HG02623 (cell line): ENCODE data around the gene GSC2.
"Not testable (repeated sequence)": the region's sequence is repeated elsewhere in the genome, so short reads cannot be mapped to it uniquely, and the experiment has no call there.

Source experiments
- ATAC-seq: cut with Tn5 transposase; IDR thresholded peaks from one replicate; pipeline ENCODE4 v1.9.1; 2021; ENCODE audit warnings: moderate library complexity; ENCODE audit not compliant: unreplicated experiment

GSC2 gene

GRCh38 chr22:19178065-19178656, 28.1 kb upstream of the GSC2 start:
- ATAC-seq = peak; percentile 31

GRCh38 chr22:19177164-19178064, 27.3 kb upstream of the GSC2 start:
- no peak for ATAC-seq

GRCh38 chr22:19176732-19177131, 26.6 kb upstream of the GSC2 start:
- no peak for ATAC-seq

GRCh38 chr22:19176175-19176643, 26.1 kb upstream of the GSC2 start:
- no peak for ATAC-seq

DNA sequence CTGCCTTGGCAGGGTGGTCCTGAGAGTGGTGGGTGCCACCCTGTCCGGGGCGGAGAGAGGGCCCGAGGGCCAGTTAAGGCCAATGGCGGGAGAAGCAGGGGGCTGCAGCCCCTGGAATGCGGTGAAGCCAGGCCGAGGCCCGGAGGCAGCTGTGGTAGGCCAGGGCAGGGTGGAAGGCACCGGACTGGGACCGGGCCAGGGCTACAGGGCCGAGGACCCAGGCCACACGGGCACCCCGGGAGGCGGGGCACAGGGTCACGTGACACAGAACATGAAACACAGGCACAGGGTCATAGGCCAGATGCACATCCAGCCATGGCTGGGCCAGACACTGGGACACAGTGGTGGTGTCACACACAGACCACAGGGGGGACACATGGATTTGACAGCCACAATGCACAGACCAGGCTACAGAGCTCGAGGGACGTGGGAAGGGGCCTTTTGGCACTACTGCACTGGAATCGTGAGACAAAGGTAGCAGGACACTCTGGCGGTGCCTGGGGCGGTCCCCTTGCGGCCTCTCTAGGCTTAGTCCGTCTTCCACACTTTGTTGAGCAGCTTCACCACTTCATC, 25.6 kb upstream of the GSC2 start:
- ATAC-seq = no peak

DNA sequence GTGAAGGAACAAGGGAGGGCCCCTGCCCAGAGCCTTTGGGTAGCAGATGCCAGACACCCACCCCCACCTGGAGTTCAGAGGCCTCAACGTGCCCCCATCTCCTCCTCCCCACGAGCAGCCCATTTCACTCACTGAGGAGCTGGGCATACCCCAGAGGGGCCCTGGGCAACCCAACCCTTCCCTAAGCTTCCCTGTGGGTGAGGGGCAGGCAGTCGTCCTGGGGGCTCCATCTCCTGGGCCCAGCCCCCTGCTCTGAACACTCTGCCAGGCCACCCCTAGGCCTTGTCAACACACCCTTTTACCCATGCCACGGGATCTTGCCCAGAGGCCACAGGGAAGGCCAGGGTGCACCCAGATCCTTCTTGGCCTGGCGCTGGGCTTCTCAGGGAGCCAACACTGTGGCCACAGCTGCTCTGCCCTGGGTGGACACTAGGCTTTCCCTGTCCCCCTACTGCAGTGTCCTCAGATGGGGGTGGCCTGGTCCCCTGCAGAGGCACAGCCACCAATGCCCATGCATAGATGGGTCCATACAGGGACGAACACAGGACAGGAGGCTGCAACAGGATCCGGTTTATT, 25.0 kb upstream of the GSC2 start:
- no peak for ATAC-seq

DNA sequence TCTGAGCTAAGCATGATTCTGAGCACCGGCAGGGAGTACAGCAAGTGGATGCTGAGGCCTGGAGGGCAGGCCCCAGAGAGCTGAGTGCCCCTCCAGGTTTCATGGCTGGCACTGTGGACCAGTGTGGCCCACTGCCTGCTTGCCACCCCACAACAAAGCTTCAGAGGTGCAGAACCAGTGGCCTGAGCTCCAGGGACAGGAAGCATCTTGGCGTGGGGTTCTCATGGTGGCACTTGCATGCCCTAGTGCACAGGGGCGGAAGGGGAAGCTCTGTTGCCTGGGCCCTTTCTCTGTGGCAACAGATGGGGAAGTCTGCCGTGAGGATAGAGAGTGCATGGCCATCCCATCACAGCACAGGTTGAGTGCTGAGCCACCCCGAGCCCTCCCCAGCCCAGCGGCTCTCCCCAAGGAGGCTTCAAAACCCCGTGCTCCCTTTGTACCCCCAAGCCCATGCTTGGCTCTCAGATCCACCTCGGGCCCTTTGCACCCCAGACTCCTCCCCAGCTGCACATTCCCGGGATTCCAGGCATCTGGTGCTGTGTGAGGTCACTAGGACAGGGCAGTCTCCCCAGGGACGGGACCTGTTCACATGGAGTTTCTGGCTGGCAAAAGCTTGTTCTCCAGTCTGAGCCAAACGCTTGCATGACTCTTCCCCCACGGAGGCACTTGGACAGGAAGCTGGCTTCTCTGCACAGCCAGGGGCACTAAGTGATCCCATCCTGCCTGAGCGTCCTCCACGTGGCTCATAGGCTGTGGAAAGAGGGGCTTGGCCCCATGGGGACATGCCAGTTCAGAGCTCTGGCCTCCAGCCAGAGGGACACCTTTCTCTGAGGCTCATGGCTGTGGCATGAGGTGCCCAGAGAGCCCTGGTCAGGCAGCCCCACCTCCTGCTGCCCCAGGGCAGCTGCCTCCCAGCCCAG, 24.3 kb upstream of the GSC2 start:
- no peak for ATAC-seq

- no peak for ATAC-seq
These were observed 23.2 kb upstream of the GSC2 start for GRCh38 chr22:19173047-19174035.

DNA sequence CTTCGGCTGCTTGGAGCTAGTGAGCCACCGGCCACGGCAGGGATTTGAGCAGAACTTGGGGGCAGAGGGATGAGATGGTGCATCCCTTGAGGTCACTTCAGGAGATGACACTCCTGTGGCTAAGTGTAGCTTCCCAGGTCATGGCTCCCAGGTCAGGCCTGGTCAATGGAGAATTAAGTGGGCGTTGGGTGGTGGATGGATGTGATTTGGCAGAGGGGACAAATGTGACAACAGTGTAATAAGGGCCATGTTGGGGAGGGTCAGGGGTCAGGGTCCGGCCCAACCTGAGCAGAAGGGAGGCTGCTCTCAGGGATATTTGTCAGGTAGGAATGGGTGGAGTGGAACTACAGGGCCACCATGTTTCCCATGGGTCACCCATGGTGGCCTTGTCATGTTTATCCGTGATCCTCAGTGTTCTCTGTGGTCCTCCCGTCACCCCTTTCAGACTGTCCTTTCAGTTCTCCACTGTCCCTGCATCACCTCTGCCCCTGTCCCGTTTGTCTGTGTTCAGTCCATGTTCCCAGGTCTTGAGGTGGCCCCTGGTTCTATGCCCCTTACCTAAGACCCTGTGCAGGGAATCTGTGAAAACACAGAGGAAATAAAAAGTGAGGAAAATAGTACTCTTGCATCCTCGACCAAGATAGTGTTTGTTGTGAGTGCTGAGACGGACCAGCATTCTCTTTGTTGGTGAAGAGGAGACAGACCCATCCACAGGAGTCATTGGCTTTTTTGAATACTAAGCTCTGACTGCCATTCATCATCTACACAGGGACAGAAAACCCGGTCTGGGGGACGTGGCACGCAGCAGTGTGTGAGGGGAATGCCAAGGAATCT, 22.3 kb upstream of the GSC2 start:
- no peak for ATAC-seq

DNA sequence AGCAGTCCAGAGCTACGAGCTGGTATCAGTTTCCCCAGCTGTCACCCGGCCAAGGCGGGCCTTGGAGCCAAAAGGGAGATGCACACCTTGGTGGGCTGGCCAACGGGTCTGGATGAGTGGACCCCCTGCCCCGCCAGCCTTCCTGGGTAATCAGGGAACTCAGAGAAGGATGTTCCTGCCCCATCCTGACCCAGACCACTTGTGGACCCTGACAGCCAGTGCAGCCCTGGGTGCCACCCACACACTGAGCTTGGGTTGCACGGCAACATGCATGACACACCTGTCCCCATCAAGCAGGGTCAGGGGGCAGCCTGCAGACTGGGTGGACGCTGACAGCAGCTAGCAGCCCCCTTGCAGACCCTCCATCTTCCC, 19.8 kb upstream of the GSC2 start:
- no peak for ATAC-seq

DNA sequence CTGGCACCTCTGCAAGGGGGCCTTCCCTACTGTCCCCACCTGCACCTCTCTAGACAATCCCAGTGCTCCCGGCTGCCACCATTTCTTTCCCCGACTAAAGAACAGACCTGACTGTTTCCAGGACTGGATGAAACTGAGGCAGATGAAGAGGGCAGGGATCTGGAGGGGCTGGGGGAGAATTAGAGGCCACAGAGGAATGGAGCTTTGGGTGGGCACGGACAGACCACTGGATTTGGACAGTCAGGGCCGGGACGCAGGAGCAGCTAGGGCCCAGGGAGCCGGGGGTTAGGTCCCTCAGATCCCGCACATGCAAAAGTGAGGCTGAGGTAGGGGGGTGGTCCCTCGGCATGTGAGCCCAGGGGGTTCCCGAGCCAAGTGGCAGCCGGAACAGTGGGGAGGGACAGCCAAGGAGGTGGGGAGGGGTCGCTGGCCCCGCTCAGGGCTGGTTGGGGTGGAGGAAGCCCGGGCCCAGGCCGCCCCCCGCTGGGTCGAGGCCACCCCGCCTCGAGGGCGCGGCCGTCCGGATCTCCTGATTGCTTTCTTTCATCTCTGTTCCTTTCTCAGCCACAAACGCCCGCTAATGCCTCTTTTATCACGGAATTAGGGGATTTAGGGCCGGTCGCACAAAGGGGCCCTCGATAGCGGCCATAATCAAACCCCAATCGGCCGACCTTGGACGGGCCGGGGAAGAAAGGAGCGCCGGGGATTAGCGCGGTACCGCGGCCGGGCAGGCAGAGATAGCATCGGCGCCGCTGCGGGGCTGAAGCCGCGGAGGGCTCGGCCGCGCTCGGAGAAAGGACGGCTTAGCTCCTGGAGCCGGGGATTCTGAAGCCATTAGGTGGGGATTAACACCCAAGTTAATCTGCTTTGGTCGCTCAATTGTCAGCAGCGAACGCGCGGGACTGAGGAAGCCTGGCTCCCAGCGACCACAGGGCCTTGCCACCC, 19.2 kb upstream of the GSC2 start:
- ATAC-seq = no peak

- no peak for ATAC-seq
These were observed 18.2 kb upstream of the GSC2 start for GRCh38 chr22:19168088-19168890.

DNA sequence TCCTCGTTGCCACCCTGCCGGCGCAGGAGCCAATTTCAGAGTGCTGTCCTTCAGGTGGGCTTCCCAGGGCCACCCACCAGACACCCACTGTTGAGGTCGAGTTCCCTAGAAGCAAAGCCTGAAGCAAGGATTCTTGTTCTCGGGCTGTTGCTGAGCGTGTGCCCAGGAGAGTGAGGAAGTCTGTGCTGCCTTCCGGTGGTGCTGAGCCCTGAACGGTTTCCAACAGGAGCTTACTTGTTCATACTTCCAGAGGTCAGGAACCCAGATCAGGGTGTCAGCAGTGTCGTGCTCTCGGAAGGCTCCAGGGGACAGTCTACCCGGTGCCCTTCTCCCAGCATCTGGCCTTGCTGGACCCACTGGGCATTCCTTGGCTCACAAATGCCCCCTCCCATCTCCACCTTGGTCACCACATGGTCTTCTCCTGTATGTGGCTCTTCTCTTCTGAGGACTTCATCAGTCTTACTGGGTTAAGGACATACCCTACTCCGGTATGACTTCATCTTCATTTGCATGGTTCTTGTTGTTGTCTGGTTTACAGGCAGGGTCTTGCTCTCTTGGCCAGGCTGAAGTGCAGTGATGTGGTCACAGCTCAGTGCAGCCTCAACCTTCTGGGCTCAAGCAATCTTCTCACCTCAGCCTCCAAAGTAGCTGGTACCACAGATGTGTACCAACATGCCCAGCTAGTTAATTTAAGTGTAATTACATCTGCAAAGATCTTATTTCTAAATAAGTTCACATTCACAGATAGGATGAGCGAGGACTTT, 17.2 kb upstream of the GSC2 start:
- no peak for ATAC-seq

- ATAC-seq = no peak
These were observed 16.3 kb upstream of the GSC2 start for GRCh38 chr22:19166421-19166820.

GRCh38 chr22:19164425-19164824, 14.3 kb upstream of the GSC2 start:
- no peak for ATAC-seq

GRCh38 chr22:19158649-19159048, 8.6 kb upstream of the GSC2 start:
- not testable (repeated sequence) for ATAC-seq
